ENCODE results near the gene PERP.

- TF ChIP-seq CTCF (tag by site-specific recombination; IDR thresholded peaks at IDR 0.05), result peak; percentile 57; the same call in 1 of the 2 replicates
- TF ChIP-seq REST (tag by site-specific recombination; IDR thresholded peaks at IDR 0.05), result no peak; the same call in 1 of the 2 replicates
- no peak for TF ChIP-seq RBAK (tag by site-specific recombination; IDR thresholded peaks at IDR 0.05)
- TF ChIP-seq ZNF560 (tag by site-specific recombination; IDR thresholded peaks at IDR 0.05; ENCODE audit: borderline replicate concordance), result no peak
- TF ChIP-seq ZBTB7A (tag by site-specific recombination; IDR thresholded peaks at IDR 0.05; ENCODE audit: low read depth), result no peak
- TF ChIP-seq ZNF292 (tag by site-specific recombination; IDR thresholded peaks at IDR 0.05; ENCODE audit: borderline replicate concordance, low read depth), result no peak
- no peak for TF ChIP-seq YY1 (tag by site-specific recombination; IDR thresholded peaks at IDR 0.05)
- TF ChIP-seq ZNF391 (tag by site-specific recombination; IDR thresholded peaks at IDR 0.05; ENCODE audit: borderline replicate concordance, low read depth), result no peak
- no peak for TF ChIP-seq ZBTB21 (tag by site-specific recombination; IDR thresholded peaks at IDR 0.05)
- TF ChIP-seq WT1 (tag by site-specific recombination; IDR thresholded peaks at IDR 0.05), result no peak
- no peak for TF ChIP-seq ZNF837 (tag by site-specific recombination; IDR thresholded peaks at IDR 0.05)
These were observed 8.8 kb upstream of the PERP start for GRCh38 chr6:138115877-138116660.

Measured in HEK293 (cell line).